NCI-H187 treated with DMSO at 0.1 percent for 48 hours (cell line): Measurements from ENCODE around the gene ENTPD8.
"Not testable (repeated sequence)": the region's sequence is repeated elsewhere in the genome, so short reads cannot be mapped to it uniquely, and the experiment has no call there.

Experiments used
- DNase-seq: peaks from one replicate; lab custom pipeline; 2025; lab: John Stamatoyannopoulos, UW

The ENTPD8 gene

GRCh38 chr9:137476856-137477255, 35.7 kb upstream of the ENTPD8 start:
- no peak for DNase-seq

- no peak for DNase-seq
Observed at GRCh38 chr9:137475666-137476065, 34.5 kb upstream of the ENTPD8 start.

- no peak for DNase-seq
Observed at GRCh38 chr9:137474271-137474670, 33.1 kb upstream of the ENTPD8 start.

GRCh38 chr9:137470785-137471184, 29.6 kb upstream of the ENTPD8 start:
- no peak for DNase-seq

- no peak for DNase-seq
Observed at GRCh38 chr9:137467896-137468295, 26.7 kb upstream of the ENTPD8 start.

- no peak for DNase-seq
Observed at GRCh38 chr9:137467161-137467581, 26.0 kb upstream of the ENTPD8 start.

- not testable (repeated sequence) for DNase-seq
Observed at GRCh38 chr9:137466389-137467085, 25.4 kb upstream of the ENTPD8 start.

GRCh38 chr9:137465720-137466388, 24.7 kb upstream of the ENTPD8 start:
- DNase-seq = no peak

- no peak for DNase-seq
Observed at GRCh38 chr9:137465000-137465719, 24.0 kb upstream of the ENTPD8 start.

GRCh38 chr9:137464291-137464999, 23.3 kb upstream of the ENTPD8 start:
- no peak for DNase-seq

GRCh38 chr9:137463931-137464290, 22.8 kb upstream of the ENTPD8 start:
- no peak for DNase-seq

- DNase-seq = no peak
Observed at GRCh38 chr9:137462986-137463930, 22.1 kb upstream of the ENTPD8 start.

GRCh38 chr9:137462396-137462985, 21.3 kb upstream of the ENTPD8 start:
- DNase-seq = no peak

- DNase-seq = no peak
Observed at GRCh38 chr9:137461663-137462395, 20.7 kb upstream of the ENTPD8 start.

- DNase-seq = no peak
Observed at GRCh38 chr9:137461316-137461662, 20.1 kb upstream of the ENTPD8 start.

GRCh38 chr9:137460363-137461315, 19.5 kb upstream of the ENTPD8 start:
- DNase-seq = no peak

- DNase-seq = no peak
Observed at GRCh38 chr9:137459601-137460362, 18.6 kb upstream of the ENTPD8 start.

GRCh38 chr9:137459152-137459600, 18.0 kb upstream of the ENTPD8 start, which contains the start of gene NSMF:
Gene NSMF (minus strand): TSS chr9:137459334. CDS start chr9:137459102, 232 bp downstream.
- DNase-seq = no peak
